Trophoblast cell (in vitro differentiated cells and primary cell): Measurements from ENCODE around the gene HGFAC.

Source experiments
- DNase-seq, 2 donors: peaks; one replicate each; pipeline ENCODE4 v3.0.0-alpha.2; 2016
- H2AFZ ChIP-seq: 2 replicates; pipeline ENCODE4 v1.6.1; 2013; ENCODE audit warnings: low read length, moderate library complexity, mild to moderate bottlenecking; ENCODE audit not compliant: insufficient read depth, poor library complexity
- H2AK5ac ChIP-seq: 2 replicates; pipeline ENCODE4 v1.6.1; 2013; ENCODE audit warnings: mild to moderate bottlenecking, low read length
- H2BK120ac ChIP-seq: 2 replicates; pipeline ENCODE4 v1.6.1; 2013; ENCODE audit warnings: low read length, mild to moderate bottlenecking, moderate library complexity; ENCODE audit not compliant: insufficient read depth, poor library complexity
- H2BK12ac ChIP-seq: 2 replicates; pipeline ENCODE4 v1.6.1; 2013; ENCODE audit warnings: mild to moderate bottlenecking, low read length, moderate library complexity
- H2BK5ac ChIP-seq: 2 replicates; pipeline ENCODE4 v1.6.1; 2013; ENCODE audit warnings: low read length, low read depth, moderate library complexity, mild to moderate bottlenecking; ENCODE audit not compliant: poor library complexity
- H3K14ac ChIP-seq: 2 replicates; pipeline ENCODE4 v1.6.1; 2013; ENCODE audit warnings: mild to moderate bottlenecking, low read length
- H3K18ac ChIP-seq: 2 replicates; pipeline ENCODE4 v1.6.1; 2013; ENCODE audit warnings: mild to moderate bottlenecking, low read length
- H3K23ac ChIP-seq: 2 replicates; pipeline ENCODE4 v1.6.1; 2013; ENCODE audit warnings: low read length
- H3K27ac ChIP-seq: 2 replicates; pipeline ENCODE4 v1.5.1; 2013; ENCODE audit warnings: low read depth, mild to moderate bottlenecking, inconsistent platforms, low read length, moderate library complexity
- H3K27me3 ChIP-seq: 2 replicates; pipeline ENCODE4 v1.6.1; 2013; ENCODE audit warnings: inconsistent platforms, mild to moderate bottlenecking, low read length, moderate library complexity; ENCODE audit not compliant: insufficient read depth
- H3K36me3 ChIP-seq, 2 experiments: 1 replicate in 1 of 2; 2 replicates in 1 of 2; pipeline ENCODE4 v1.6.1; 2013; ENCODE audit warnings: low read length in 2 of 2, mild to moderate bottlenecking in 2 of 2, moderate library complexity in 1 of 2; ENCODE audit not compliant: insufficient read depth in 2 of 2, control insufficient read depth in 1 of 2
- H3K4ac ChIP-seq: 2 replicates; pipeline ENCODE4 v1.6.1; 2013; ENCODE audit warnings: low read depth, mild to moderate bottlenecking, low read length, moderate library complexity
- H3K4me1 ChIP-seq, 2 experiments: 1 replicate in 1 of 2; 2 replicates in 1 of 2; pipeline ENCODE4 v1.6.1; 2013; ENCODE audit warnings: low read length in 2 of 2, mild to moderate bottlenecking in 2 of 2, moderate library complexity in 1 of 2; ENCODE audit not compliant: insufficient read depth in 2 of 2, control insufficient read depth in 1 of 2
- H3K4me2 ChIP-seq: 2 replicates; pipeline ENCODE4 v1.6.1; 2013; ENCODE audit warnings: inconsistent platforms, mild to moderate bottlenecking, low read length, moderate library complexity
- H3K4me3 ChIP-seq: 2 replicates; pipeline ENCODE4 v1.5.1; 2013; ENCODE audit warnings: mild to moderate bottlenecking, low read depth, low read length, inconsistent platforms
- H3K79me1 ChIP-seq: one replicate; pipeline ENCODE4 v1.6.1; 2013; ENCODE audit warnings: low read length
- H3K79me2 ChIP-seq: 2 replicates; pipeline ENCODE4 v1.6.1; 2013; ENCODE audit warnings: low read length, mild to moderate bottlenecking; ENCODE audit not compliant: control insufficient read depth, insufficient read depth, poor library complexity
- H3K9ac ChIP-seq: 2 replicates; pipeline ENCODE4 v1.6.1; 2013; ENCODE audit warnings: mild to moderate bottlenecking, low read length
- H3K9me3 ChIP-seq: 2 replicates; pipeline ENCODE4 v1.6.1; 2013; ENCODE audit warnings: low read depth, mild to moderate bottlenecking, control low read depth, inconsistent platforms, low read length; ENCODE audit not compliant: insufficient read depth
- H4K12ac ChIP-seq: 2 replicates; pipeline ENCODE4 v1.6.1; 2013; ENCODE audit warnings: low read depth, mild to moderate bottlenecking, low read length, moderate library complexity
- H4K8ac ChIP-seq: 2 replicates; pipeline ENCODE4 v1.6.1; 2013; ENCODE audit warnings: low read depth, mild to moderate bottlenecking, low read length, moderate library complexity
- H4K91ac ChIP-seq: one replicate; pipeline ENCODE4 v1.6.1; 2013; ENCODE audit warnings: low read depth, mild to moderate bottlenecking, low read length, moderate library complexity
- WGBS: extraction: QIAGEN DNeasy Blood & Tissue Kit; methylation state at CpG from one replicate; pipeline ENCODE4 v1.1.7; 2013; ENCODE audit warnings: missing lambda C conversion rate; ENCODE audit not compliant: insufficient read length, insufficient coverage; ENCODE audit errors: extremely low coverage; 5-methylcytosine and 5-hydroxymethylcytosine counted together

HGFAC gene

GRCh38 chr4:3481783-3482393 is 40.1 kb downstream of the HGFAC start:
- no peaks in the 10 kb centered on the region for H3K36me3 ChIP-seq
- H3K4ac ChIP-seq, result no peak overlapping the region
- no peak overlapping the region for H3K18ac ChIP-seq
- no peaks in the 10 kb centered on the region for H3K27me3 ChIP-seq
- no peaks in the 10 kb centered on the region for H3K79me1 ChIP-seq
- peaks cover 17 to 25% of the 10 kb centered on the region in 2 experiments for H3K4me1 ChIP-seq
- no peak for DNase-seq
- no peak overlapping the region for H4K91ac ChIP-seq
- no CpG with 5 or more reads among the region's 19 CpGs for WGBS
- H2BK12ac ChIP-seq, result no peak overlapping the region
- no peaks in the 10 kb centered on the region for H3K79me2 ChIP-seq
- no peak overlapping the region for H3K27ac ChIP-seq
- H2BK5ac ChIP-seq, result no peak overlapping the region
- H2AK5ac ChIP-seq, result no peak overlapping the region
- H3K4me3 ChIP-seq, result no peak overlapping the region
- peaks cover 7% of the 10 kb centered on the region for H3K9me3 ChIP-seq
- no peak overlapping the region for H4K8ac ChIP-seq
- H2AFZ ChIP-seq, result no peak overlapping the region
- no peak overlapping the region for H3K23ac ChIP-seq
- H3K9ac ChIP-seq, result no peak overlapping the region
- H3K4me2 ChIP-seq, result no peak overlapping the region
- no peak overlapping the region for H4K12ac ChIP-seq
- no peak overlapping the region for H3K14ac ChIP-seq
- no peak overlapping the region for H2BK120ac ChIP-seq

GRCh38 chr4:3482707-3483106 is 40.9 kb downstream of the HGFAC start:
- Histone ChIP-seq H3K4me1 (peaks cover 17 to 25% of the 10 kb centered on the region in 2 experiments), H2AK5ac (no peak overlapping the region), H4K8ac (no peak overlapping the region), H3K79me2 (no peaks in the 10 kb centered on the region), H3K18ac (no peak overlapping the region), H3K27ac (no peak overlapping the region), H4K12ac (no peak overlapping the region), H3K14ac (no peak overlapping the region), H2BK12ac (no peak overlapping the region), H2BK120ac (no peak overlapping the region), H3K23ac (no peak overlapping the region), H3K36me3 (no peaks in the 10 kb centered on the region), H3K27me3 (no peaks in the 10 kb centered on the region), H2BK5ac (no peak overlapping the region), H3K9me3 (peaks cover 7% of the 10 kb centered on the region), H2AFZ (no peak overlapping the region), H3K79me1 (no peaks in the 10 kb centered on the region), H3K4me3 (no peak overlapping the region), H3K9ac (no peak overlapping the region), H4K91ac (no peak overlapping the region), H3K4ac (no peak overlapping the region), H3K4me2 (no peak overlapping the region)
- no peak for DNase-seq
- WGBS, result no CpG with 5 or more reads among the region's 12 CpGs

GRCh38 chr4:3483471-3483921 is 41.7 kb downstream of the HGFAC start:
- H3K4me1 ChIP-seq, result peaks cover 17 to 25% of the 10 kb centered on the region in 2 experiments
- H3K9me3 ChIP-seq, result peaks cover 7% of the 10 kb centered on the region
- no peak overlapping the region for H2AK5ac ChIP-seq
- no peak overlapping the region for H3K9ac ChIP-seq
- H3K4me3 ChIP-seq, result no peak overlapping the region
- H3K4me2 ChIP-seq, result no peak overlapping the region
- no peak overlapping the region for H3K27ac ChIP-seq
- H2BK5ac ChIP-seq, result no peak overlapping the region
- peak overlapping the region; percentile 27 for H2AFZ ChIP-seq
- H4K12ac ChIP-seq, result no peak overlapping the region
- no peak overlapping the region for H2BK120ac ChIP-seq
- no peak overlapping the region for H3K14ac ChIP-seq
- H4K91ac ChIP-seq, result no peak overlapping the region
- H3K79me2 ChIP-seq, result no peaks in the 10 kb centered on the region
- H3K18ac ChIP-seq, result no peak overlapping the region
- no peak overlapping the region for H3K4ac ChIP-seq
- no peak overlapping the region for H3K23ac ChIP-seq
- no peaks in the 10 kb centered on the region for H3K36me3 ChIP-seq
- no peak for DNase-seq
- H2BK12ac ChIP-seq, result no peak overlapping the region
- no CpG with 5 or more reads among the region's 23 CpGs for WGBS
- H4K8ac ChIP-seq, result no peak overlapping the region
- no peaks in the 10 kb centered on the region for H3K27me3 ChIP-seq
- no peaks in the 10 kb centered on the region for H3K79me1 ChIP-seq

- Histone ChIP-seq H2BK120ac (no peak overlapping the region), H3K4me2 (no peak overlapping the region), H4K12ac (no peak overlapping the region), H3K79me2 (no peaks in the 10 kb centered on the region), H3K27me3 (no peaks in the 10 kb centered on the region), H2AK5ac (no peak overlapping the region), H3K14ac (no peak overlapping the region), H3K4me3 (no peak overlapping the region), H3K36me3 (no peaks in the 10 kb centered on the region), H3K23ac (no peak overlapping the region), H3K27ac (no peak overlapping the region), H3K9me3 (peaks cover 7% of the 10 kb centered on the region), H2AFZ (no peak overlapping the region), H3K18ac (no peak overlapping the region), H3K4ac (no peak overlapping the region), H3K9ac (no peak overlapping the region), H2BK5ac (no peak overlapping the region), H3K4me1 (peaks cover 17 to 25% of the 10 kb centered on the region in 2 experiments), H3K79me1 (no peaks in the 10 kb centered on the region), H2BK12ac (no peak overlapping the region), H4K91ac (no peak overlapping the region), H4K8ac (no peak overlapping the region)
- DNase-seq, result peak; percentile 39 to 54
- no CpG with 5 or more reads among the region's 45 CpGs for whole genome bisulfite sequencing
Observed at GRCh38 chr4:3484057-3484973, 42.5 kb downstream of the HGFAC start.
